SJCRH30 (cell line): Measurements from ENCODE around the gene HRC. TPM values are rescaled to one million over a fixed set of nuclear protein-coding genes. Genes with fewer than 3 reads are reported as not detected.

Experiments used
- DNase-seq, 2 experiments: peaks; one replicate each; pipeline ENCODE4 v3.0.0-alpha.2; 2015 to 2020
- H3K27ac ChIP-seq: fragments of 250-450 bp; sonication (Bioruptor Pico); 2 replicates; pipeline ENCODE4 v1.5.1; 2020; ENCODE audit warnings: mild to moderate bottlenecking, moderate library complexity
- H3K27me3 ChIP-seq: fragments of 250-450 bp; sonication (Bioruptor Pico); 2 replicates; pipeline ENCODE4 v1.5.1; 2020; ENCODE audit warnings: mild to moderate bottlenecking, moderate library complexity
- H3K36me3 ChIP-seq: fragments of 250-450 bp; sonication (Bioruptor Pico); 2 replicates; pipeline ENCODE4 v1.5.1; 2020; ENCODE audit warnings: mild to moderate bottlenecking, moderate library complexity
- H3K4me1 ChIP-seq: fragments of 250-450 bp; sonication (Bioruptor Pico); 2 replicates; pipeline ENCODE4 v1.5.1; 2020; ENCODE audit warnings: mild to moderate bottlenecking, moderate library complexity
- H3K4me3 ChIP-seq: fragments of 250-450 bp; sonication (Bioruptor Pico); 2 replicates; pipeline ENCODE4 v1.5.1; 2020; ENCODE audit warnings: mild to moderate bottlenecking, moderate library complexity
- H3K9me3 ChIP-seq: fragments of 250-450 bp; sonication (Bioruptor Pico); replicated peaks from 2 replicates; pipeline ENCODE4 v1.5.1; 2020; ENCODE audit warnings: mild to moderate bottlenecking, moderate library complexity
- total RNA-seq: library from RNA; depleted of rRNA; stranded (reverse); fragments of >200 nt; shearing (Covaris generic); gene quantifications from 2 replicates; pipeline ENCODE4 v1.2.3, GENCODE V29; 2014

HRC gene
- total RNA-seq, 1 experiment from 2014 or later = 3.2 TPM

GRCh38 chr19:49168421-49168820 lies 13.2 kb upstream of the HRC start:
- Histone ChIP-seq H3K27ac (no peak overlapping the region), H3K9me3 (no peaks in the 10 kb centered on the region), H3K27me3 (no peaks in the 10 kb centered on the region; the same call in 1 of the 2 replicates), H3K36me3 (no peaks in the 10 kb centered on the region), H3K4me1 (no peaks in the 10 kb centered on the region), H3K4me3 (no peak overlapping the region)
- no peak for DNase-seq

DNA sequence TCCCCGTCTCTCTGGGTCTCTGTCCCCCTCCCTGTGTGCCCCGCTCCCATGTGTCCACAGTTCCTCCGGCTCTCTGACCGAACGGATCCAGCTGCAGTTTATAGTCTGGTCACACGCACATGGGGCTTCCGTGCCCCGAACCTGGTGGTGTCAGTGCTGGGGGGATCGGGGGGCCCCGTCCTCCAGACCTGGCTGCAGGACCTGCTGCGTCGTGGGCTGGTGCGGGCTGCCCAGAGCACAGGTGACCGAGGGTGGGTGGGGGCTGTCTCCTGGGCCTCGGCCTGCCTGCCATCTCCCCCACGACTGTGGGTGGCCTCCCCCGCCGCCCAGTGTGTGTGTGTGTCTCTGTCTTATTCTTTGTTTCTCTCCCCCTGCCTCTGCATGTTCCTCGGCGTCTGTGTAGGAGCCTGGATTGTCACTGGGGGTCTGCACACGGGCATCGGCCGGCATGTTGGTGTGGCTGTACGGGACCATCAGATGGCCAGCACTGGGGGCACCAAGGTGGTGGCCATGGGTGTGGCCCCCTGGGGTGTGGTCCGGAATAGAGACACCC lies 12.7 kb upstream of the HRC start:
- Histone ChIP-seq H3K4me1 (no peaks in the 10 kb centered on the region), H3K36me3 (no peaks in the 10 kb centered on the region), H3K4me3 (no peak overlapping the region), H3K27ac (no peak overlapping the region), H3K9me3 (no peaks in the 10 kb centered on the region), H3K27me3 (no peaks in the 10 kb centered on the region; the same call in 1 of the 2 replicates)
- no peak for DNase-seq

- Histone ChIP-seq H3K4me1 (no peaks in the 10 kb centered on the region), H3K9me3 (no peaks in the 10 kb centered on the region), H3K27me3 (no peaks in the 10 kb centered on the region; the same call in 1 of the 2 replicates), H3K36me3 (no peaks in the 10 kb centered on the region), H3K4me3 (no peak overlapping the region), H3K27ac (no peak overlapping the region)
- no peak for DNase-seq
Measured at GRCh38 chr19:49165865-49166301, 10.7 kb upstream of the HRC start.

DNA sequence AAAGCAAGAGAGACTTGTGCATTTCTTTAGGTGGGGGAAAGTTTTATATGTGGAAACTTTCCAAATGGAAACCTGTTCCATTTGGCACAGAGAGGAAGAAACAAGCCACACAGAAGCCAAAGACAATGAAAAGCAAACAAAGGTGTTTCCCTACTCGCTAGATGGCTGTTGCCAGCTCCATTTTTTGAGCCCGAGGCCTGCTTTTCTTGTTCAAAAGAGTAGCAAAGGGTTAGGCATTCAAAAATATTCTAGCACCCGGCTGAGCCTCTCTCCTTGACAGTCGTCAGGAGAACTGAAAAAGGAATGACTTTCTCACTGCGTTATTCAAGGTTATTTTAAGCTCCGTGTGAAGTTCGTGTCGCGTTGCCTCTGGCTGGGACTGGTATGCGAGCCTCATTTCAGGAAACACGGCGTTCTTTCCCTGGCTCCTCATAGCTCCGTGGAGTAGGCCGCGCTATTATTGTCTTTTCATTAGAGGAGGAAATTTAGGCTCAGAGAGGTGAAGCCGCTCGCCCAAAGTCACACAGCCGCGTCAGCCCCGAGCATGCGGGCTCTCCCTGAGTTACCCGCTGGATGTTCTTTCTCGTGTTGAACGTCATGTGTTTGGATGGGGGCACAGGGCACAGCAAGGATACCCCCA lies 10.0 kb upstream of the HRC start:
- no peak for DNase-seq
- H3K27me3 ChIP-seq = no peaks in the 10 kb centered on the region; the same call in 1 of the 2 replicates
- H3K9me3 ChIP-seq = no peaks in the 10 kb centered on the region
- H3K4me1 ChIP-seq = no peaks in the 10 kb centered on the region
- H3K4me3 ChIP-seq = no peak overlapping the region
- no peaks in the 10 kb centered on the region for H3K36me3 ChIP-seq
- H3K27ac ChIP-seq = no peak overlapping the region

DNA sequence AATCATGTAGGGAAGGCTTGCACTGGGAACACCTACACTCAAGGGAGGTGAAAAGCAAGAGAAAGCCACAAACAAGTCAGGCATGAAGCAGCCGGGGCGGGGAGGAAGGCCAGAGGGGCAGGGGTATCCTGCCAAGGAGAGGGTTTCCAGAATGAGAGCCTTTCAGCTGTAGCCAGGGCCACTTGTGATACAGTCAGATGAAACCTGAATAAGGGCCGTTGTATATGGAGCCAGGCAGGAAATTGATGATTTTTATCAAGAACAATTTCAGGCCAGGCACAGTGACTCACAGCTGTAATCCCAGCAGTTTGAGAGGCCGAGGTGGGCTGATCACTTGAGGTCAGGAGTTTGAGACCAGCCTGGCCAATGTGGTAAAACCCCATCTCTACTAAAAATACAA lies 6.8 kb upstream of the HRC start:
- Histone ChIP-seq H3K9me3 (no peaks in the 10 kb centered on the region), H3K27me3 (no peaks in the 10 kb centered on the region; the same call in 1 of the 2 replicates), H3K36me3 (no peaks in the 10 kb centered on the region), H3K27ac (no peak overlapping the region), H3K4me3 (no peak overlapping the region), H3K4me1 (0 out of 2 replicates have a peak, but pooled peaks cover 4% of the 10 kb centered on the region)
- DNase-seq = no peak

DNA sequence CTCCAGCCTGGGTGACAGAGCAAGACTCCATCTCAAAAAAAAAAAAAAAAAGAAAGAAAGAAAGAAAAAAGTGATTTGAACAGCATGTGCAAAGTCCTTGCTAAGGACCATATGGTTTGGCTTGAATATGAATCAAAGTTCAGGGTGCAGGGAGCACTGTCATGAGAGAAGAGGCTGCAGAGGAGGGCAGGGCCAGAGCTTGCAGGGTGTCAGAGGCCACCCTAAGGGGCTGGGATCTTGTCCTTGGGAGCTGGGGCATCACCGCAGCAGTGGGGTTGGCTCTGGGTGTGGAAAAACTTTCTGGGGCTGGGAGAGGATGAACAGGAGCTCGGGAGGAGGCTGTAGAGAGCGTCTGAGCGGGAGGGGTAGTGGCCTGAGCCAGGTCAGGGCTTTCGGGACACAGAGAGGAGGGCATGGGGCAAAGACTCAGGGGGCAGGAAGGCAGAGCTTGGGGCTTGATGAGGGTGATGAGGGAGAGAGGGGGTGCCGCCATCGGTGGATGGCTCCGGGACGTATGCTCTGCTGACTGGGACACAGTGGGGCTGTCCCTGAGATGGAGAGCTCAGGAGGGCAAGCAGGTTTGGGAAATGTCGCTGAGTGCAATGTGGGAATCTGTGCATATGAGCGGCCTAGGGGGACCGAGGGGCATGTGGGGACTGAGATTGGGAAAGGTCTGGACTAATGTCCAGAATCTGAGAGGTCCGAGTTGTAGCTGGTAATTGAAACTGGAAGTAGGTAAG lies 5.4 kb upstream of the HRC start:
- DNase-seq = no peak
- H3K27me3 ChIP-seq = no peaks in the 10 kb centered on the region; the same call in 1 of the 2 replicates
- H3K4me1 ChIP-seq = peaks cover 10% of the 10 kb centered on the region
- no peak overlapping the region for H3K4me3 ChIP-seq
- no peak overlapping the region for H3K27ac ChIP-seq
- no peaks in the 10 kb centered on the region for H3K9me3 ChIP-seq
- no peaks in the 10 kb centered on the region for H3K36me3 ChIP-seq

GRCh38 chr19:49157445-49158224 lies 2.4 kb upstream of the HRC start, which contains the start of gene TRPM4:
TSS of gene TRPM4 (plus strand) at chr19:49157792. CDS start at chr19:49157867, 75 bp downstream.
- Histone ChIP-seq H3K4me1 (peaks cover 17% of the 10 kb centered on the region), H3K36me3 (no peaks in the 10 kb centered on the region), H3K4me3 (peak within 1 kb of the TSS; percentile 63), H3K27me3 (no peaks in the 10 kb centered on the region), H3K9me3 (no peaks in the 10 kb centered on the region), H3K27ac (no peak within 1 kb of the TSS; the same call in 1 of the 2 replicates)
- DNase-seq = peak; percentile 90 to 91

GRCh38 chr19:49155820-49156346 lies 687 bp upstream of the HRC start:
- Histone ChIP-seq H3K36me3 (no peaks in the 10 kb centered on the region), H3K27ac (peak overlapping the region; percentile 61), H3K27me3 (no peaks in the 10 kb centered on the region), H3K9me3 (no peaks in the 10 kb centered on the region), H3K4me3 (no peak overlapping the region), H3K4me1 (peaks cover 17% of the 10 kb centered on the region)
- DNase-seq = peak; percentile 88 to 89

- Histone ChIP-seq H3K9me3 (no peaks in the 10 kb centered on the region), H3K36me3 (no peaks in the 10 kb centered on the region), H3K4me3 (no peak overlapping the region), H3K4me1 (peaks cover 17% of the 10 kb centered on the region), H3K27ac (no peak overlapping the region), H3K27me3 (no peaks in the 10 kb centered on the region)
- DNase-seq = no peak
Measured at GRCh38 chr19:49154279-49154678, 917 bp downstream of the HRC start.

DNA sequence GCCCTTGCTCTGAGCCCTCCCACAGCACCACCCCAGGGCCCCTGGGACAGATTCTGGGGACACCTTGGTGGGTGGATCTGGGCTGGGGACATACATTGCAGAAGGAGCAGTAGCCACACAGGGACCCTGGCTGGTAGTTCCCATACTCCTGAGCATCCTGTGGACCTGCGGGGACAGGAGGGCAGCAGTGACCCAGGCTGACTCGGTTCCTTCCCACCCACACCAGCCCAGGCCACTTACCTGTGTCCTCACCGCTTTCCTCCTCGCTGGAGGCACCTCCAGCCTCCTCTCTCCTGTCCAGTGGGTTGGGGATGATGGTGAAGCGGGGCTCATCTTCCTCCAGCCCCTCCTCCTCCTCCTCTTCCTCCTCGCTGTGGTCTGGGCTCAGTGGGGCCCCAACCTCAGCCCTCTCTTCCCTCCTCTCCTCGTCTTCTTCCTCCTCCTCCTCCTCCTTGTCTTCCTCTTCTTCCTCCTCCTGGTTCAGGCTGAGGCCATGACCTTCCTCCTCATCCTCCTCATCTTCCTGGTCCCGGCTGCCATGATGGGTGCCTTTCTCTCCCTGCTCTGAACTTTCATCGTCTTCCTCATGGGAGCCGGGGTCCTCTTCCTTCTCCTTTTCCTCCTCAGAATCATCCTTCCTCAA lies 1.9 kb downstream of the HRC start:
- Histone ChIP-seq H3K27ac (no peak overlapping the region), H3K4me1 (peaks cover 22% of the 10 kb centered on the region), H3K9me3 (no peaks in the 10 kb centered on the region), H3K4me3 (no peak overlapping the region), H3K27me3 (no peaks in the 10 kb centered on the region), H3K36me3 (no peaks in the 10 kb centered on the region)
- no peak for DNase-seq

DNA sequence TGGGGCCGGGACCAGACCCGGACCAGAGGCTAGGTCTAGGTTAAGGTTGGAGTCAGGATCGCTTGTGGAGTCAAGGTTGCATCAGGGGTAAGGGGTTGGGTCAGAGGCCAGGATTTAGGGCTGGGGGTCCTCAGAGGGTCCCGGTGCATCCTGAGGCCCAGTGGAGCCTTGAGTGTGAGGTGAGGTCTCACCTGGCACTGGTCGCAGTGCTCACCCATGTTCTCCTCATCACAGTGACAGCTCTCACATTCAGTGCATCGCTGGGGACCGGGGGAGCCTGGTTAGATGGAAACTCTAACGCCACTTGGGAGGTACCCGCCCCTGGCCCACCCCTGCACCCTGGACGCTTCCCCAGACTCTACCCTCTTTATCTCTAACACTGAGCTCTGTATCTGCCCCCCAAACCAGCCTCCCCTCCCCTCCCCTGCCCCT lies 3.1 kb downstream of the HRC start:
- no peaks in the 10 kb centered on the region for H3K36me3 ChIP-seq
- DNase-seq = no peak
- H3K27ac ChIP-seq = no peak overlapping the region
- H3K9me3 ChIP-seq = no peaks in the 10 kb centered on the region
- H3K27me3 ChIP-seq = no peaks in the 10 kb centered on the region
- H3K4me1 ChIP-seq = peaks cover 18% of the 10 kb centered on the region
- no peak overlapping the region for H3K4me3 ChIP-seq

DNA sequence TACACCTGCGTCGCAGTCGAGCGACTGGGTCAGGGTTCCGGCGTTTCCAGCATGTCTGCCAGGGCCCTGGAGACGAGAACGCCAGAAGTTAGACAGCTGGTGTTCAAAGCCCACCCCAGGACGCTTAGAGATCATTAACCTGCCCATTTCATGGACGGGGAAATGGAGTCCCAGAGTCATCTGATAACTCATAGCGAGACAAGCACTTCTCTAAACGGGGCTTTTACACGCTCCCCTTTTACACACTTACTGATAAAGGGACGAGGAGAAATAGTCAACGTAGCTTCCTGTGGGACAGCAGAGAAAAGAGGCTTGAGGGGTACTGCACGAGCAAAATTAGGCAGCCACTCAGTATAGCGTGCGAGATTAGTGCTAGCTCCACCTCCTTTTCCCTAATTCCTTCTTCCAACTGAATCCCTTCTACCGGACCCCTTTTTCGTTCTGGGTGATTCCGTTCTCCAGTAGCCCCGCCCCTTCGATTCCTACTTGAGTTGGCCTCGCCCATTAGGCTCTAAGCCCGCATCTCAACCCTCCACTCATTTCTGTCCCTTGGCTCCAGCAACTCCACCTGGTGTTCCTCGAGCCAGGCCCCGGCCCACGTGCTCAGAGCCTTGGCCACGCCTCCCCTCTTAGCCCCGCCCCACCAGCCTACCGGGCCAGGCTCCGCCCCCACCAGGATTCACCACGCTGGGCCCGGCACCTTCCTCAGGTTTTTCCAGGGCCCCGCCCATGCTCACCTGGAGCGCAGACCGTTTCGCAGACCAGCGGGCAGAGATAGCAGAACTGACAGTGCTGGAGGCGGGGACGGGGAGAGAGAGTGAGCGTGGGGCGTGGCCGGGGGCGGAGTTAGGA lies 3.7 kb downstream of the HRC start:
- DNase-seq = peak; percentile 40 to 48
- Histone ChIP-seq H3K4me3 (peak overlapping the region; percentile 76; the same call in 1 of the 2 replicates), H3K4me1 (peaks cover 18% of the 10 kb centered on the region)

DNA sequence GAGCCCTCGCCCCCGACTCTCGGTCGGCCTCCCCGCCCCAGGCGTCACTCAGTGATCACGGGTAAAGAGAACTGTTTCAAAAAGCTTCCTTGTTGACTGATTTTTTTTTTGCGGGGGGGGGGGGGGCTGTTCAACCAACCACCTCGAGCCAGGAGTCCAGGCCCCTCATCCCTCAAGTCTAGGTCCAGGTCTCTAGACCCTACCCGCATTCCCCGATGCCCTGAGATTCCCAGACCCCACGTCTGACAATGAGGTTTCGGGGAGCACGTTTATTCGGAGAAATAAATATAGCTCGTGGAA lies 4.3 kb downstream of the HRC start:
- DNase-seq = no peak
- no peaks in the 10 kb centered on the region for H3K9me3 ChIP-seq
- no peaks in the 10 kb centered on the region for H3K36me3 ChIP-seq
- peak overlapping the region; percentile 76 for H3K4me3 ChIP-seq
- no peaks in the 10 kb centered on the region for H3K27me3 ChIP-seq
- peak overlapping the region; percentile 74 for H3K27ac ChIP-seq
- H3K4me1 ChIP-seq = peaks cover 15% of the 10 kb centered on the region

More for the DNA sequence above, 3.7 kb downstream of the HRC start:
- Histone ChIP-seq H3K36me3 (no peaks in the 10 kb centered on the region), H3K27me3 (no peaks in the 10 kb centered on the region), H3K27ac (no peak overlapping the region), H3K9me3 (no peaks in the 10 kb centered on the region)
